Immature natural killer cell (primary cell): ENCODE results near the gene GIPC1. TPM values are rescaled to one million over a fixed set of nuclear protein-coding genes. Genes with fewer than 3 reads are reported as not detected.

ENCODE experiments used
- polyA plus RNA-seq, 3 donors: library from polyadenylated mRNA; unstranded; fragments of 300-500 nt; fragmentation: Illumina TruSeq; gene quantifications; one replicate each; pipeline ENCODE4 v1.2.3, GENCODE V29; 2021

GIPC1 gene
- polyA plus RNA-seq, 3 donors from 2014 or later = 42.0 to 49.0 (median 47.0) TPM

Other genes starting within 250 kb of the GIPC1 start
- gene ADGRE5, start 114.7 kb downstream of the GIPC1 start, polyA plus RNA-seq = 100 to 1,000 TPM; 360 to 783 (median 485) TPM
- gene DDX39A, start 76.8 kb downstream of the GIPC1 start, polyA plus RNA-seq = 100 to 1,000 TPM; 117 to 177 (median 144) TPM
- 10 to 100 TPM; 74.3 to 94.6 (median 84.7) TPM for gene PKN1, start 62.8 kb downstream of the GIPC1 start, polyA plus RNA-seq
- 1 to 10 TPM in 1 of 3 donors, under 1 TPM in 1, not detected in 1; 0.17 to 1.2 TPM for gene PTGER1, start 20.8 kb downstream of the GIPC1 start, polyA plus RNA-seq
- gene DNAJB1, start 22.3 kb upstream of the GIPC1 start, polyA plus RNA-seq = 100 to 1,000 TPM; 116 to 164 (median 120) TPM
- 100 to 1,000 TPM; 203 to 317 (median 289) TPM for gene TECR, start 33.5 kb upstream of the GIPC1 start, polyA plus RNA-seq
- gene NDUFB7, start 75.9 kb upstream of the GIPC1 start, polyA plus RNA-seq = 100 to 1,000 TPM; 400 to 782 (median 502) TPM
- gene CLEC17A, start 87.0 kb upstream of the GIPC1 start, polyA plus RNA-seq = under 1 TPM in 1 of 3 donors, not detected in 2; 0.62 TPM
- gene ADGRE3, start 178.7 kb upstream of the GIPC1 start, polyA plus RNA-seq = under 1 TPM in 1 of 3 donors, not detected in 2; 0.66 TPM
- gene ZNF333, start 193.9 kb upstream of the GIPC1 start, polyA plus RNA-seq = 10 to 100 TPM; 10.8 to 15.1 (median 14.6) TPM